Transverse colon (tissue), 4 donors: ENCODE measurements around the gene ZBTB7C. TPM values are rescaled to one million over a fixed set of nuclear protein-coding genes. Genes with fewer than 3 reads are reported as not detected.

ENCODE experiments used
- DNase-seq: peaks from one replicate; pipeline ENCODE4 v3.0.0-alpha.2; 2019
- H3K27ac ChIP-seq, 4 donors: fragments of 200-600 bp; sonication (generic); 2 replicates each; pipeline ENCODE4 v1.5.1; 2016 to 2018; ENCODE audit warnings: inconsistent platforms in 4 of 4
- H3K27me3 ChIP-seq: fragments of 200-600 bp; sonication (generic); 2 replicates; pipeline ENCODE4 v1.5.1; 2017; ENCODE audit warnings: inconsistent platforms
- H3K36me3 ChIP-seq, 4 donors: fragments of 200-600 bp; sonication (generic); 2 replicates each; pipeline ENCODE4 v1.5.1; 2017 to 2019; ENCODE audit warnings: inconsistent platforms in 4 of 4
- H3K4me1 ChIP-seq, 4 donors: fragments of 200-600 bp; sonication (generic); 2 replicates each; pipeline ENCODE4 v1.5.1; 2017 to 2020; ENCODE audit warnings: inconsistent platforms in 4 of 4
- H3K4me3 ChIP-seq, 4 donors: fragments of 200-600 bp; sonication (generic); 1 replicate in 1 of 4; 2 replicates in 3 of 4; pipeline versions ENCODE4 v1.5.1 to v1.6.1; 2017 to 2019; ENCODE audit warnings: inconsistent platforms in 4 of 4
- H3K9me3 ChIP-seq, 2 donors: fragments of 200-600 bp; sonication (generic); 2 replicates each; pipeline ENCODE4 v1.5.1; 2017 to 2019; ENCODE audit warnings: inconsistent platforms in 2 of 2
- EP300 ChIP-seq: sonication (generic); formaldehyde crosslinking; IDR thresholded peaks from one replicate; pipeline ENCODE4 v1.6.1; 2017; ENCODE audit warnings: antibody characterized with exemption, low read depth
- POLR2A ChIP-seq: fragments of 450-650 bp; IDR thresholded peaks from one replicate; pipeline ENCODE4 v1.6.1; 2016; ENCODE audit warnings: antibody characterized with exemption, mild to moderate bottlenecking, moderate library complexity
- POLR2AphosphoS5 ChIP-seq, 3 donors: sonication (generic); formaldehyde crosslinking; IDR thresholded peaks; one replicate each; pipeline ENCODE4 v1.6.1; 2016; ENCODE audit warnings: antibody characterized with exemption in 3 of 3
- WGBS, 2 donors: methylation state at CpG; one replicate each; pipeline ENCODE4 v1.1.5; 2018; ENCODE audit warnings: low coverage in 1 of 2; 5-methylcytosine and 5-hydroxymethylcytosine counted together
- in situ Hi-C, 4 donors: fragments of 200-750 bp; cut with MboI; loops; one replicate each; pipeline versions ENCODE4 v1.15.0 to v1.15.1; 2017; ENCODE audit warnings: low sequenced_read_pairs in 3 of 4, low pct_ligation_motif_present in 1 of 4, low pct_unique_long_range_greater_than_20kb in 1 of 4
- intact Hi-C: fragments of 100-400 bp; cut with DNase I; formaldehyde crosslinking; loops from one replicate; pipeline ENCODE4 v1.15.1; 2023; ENCODE audit warnings: low total_unique reads
- total RNA-seq, 4 donors: library from RNA; depleted of rRNA; stranded (reverse); fragments of >200 nt; gene quantifications; one replicate each; pipeline ENCODE4 v1.1.0, GENCODE V29; 2016
- TF ChIP-seq, protein P1 (sequence below), 5 experiments: fragments of 200-600 bp in 3 of 5; fragments of 450-650 bp in 2 of 5; sonication (generic) in 3 of 5; IDR thresholded peaks; 1 replicate in 2 of 5; 2 replicates in 3 of 5; pipeline ENCODE4 v1.5.1; 2016 to 2017; ENCODE audit warnings: antibody characterized with exemption in 5 of 5, inconsistent platforms in 3 of 5, mild to moderate bottlenecking in 2 of 5, moderate library complexity in 1 of 5

The ZBTB7C gene
- total RNA-seq, 4 donors from 2014 or later: 38.4 to 81.2 (median 47.5) TPM

DNA sequence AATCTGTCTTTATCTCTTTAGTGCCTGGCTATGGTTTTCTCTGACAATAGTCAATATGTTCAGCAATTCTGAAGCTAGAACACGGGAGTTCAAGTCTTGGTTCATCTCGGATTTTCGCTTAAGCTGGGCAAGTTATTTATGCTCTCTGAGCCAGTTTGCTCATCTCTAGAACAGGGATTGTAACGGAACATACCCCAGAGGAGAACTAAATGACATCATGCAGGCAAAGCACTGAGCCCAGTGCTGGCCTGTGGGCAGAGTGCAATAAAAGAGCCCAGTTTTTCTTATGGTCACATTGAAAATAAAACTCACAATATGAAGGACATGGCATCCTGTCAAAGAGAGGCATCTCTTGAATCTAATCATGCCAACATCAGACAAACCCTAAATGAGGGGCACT, 143.9 kb downstream of the ZBTB7C start:
- H3K36me3 ChIP-seq: no peaks in the 10 kb centered on the region
- DNase-seq: no peak
- intact Hi-C loops: no loop called here
- H3K4me3 ChIP-seq: no peak overlapping the region
- no peaks in the 10 kb centered on the region for H3K9me3 ChIP-seq
- H3K4me1 ChIP-seq: no peaks in the 10 kb centered on the region
- H3K27me3 ChIP-seq: no peaks in the 10 kb centered on the region
- in situ Hi-C loops: no loop called here
- no peak overlapping the region for H3K27ac ChIP-seq
- TF ChIP-seq POLR2A: no peak
- no peak for TF ChIP-seq EP300
- TF ChIP-seq POLR2AphosphoS5 (IDR thresholded peaks at IDR 0.05): no peak
- TF ChIP-seq, protein P1, sequence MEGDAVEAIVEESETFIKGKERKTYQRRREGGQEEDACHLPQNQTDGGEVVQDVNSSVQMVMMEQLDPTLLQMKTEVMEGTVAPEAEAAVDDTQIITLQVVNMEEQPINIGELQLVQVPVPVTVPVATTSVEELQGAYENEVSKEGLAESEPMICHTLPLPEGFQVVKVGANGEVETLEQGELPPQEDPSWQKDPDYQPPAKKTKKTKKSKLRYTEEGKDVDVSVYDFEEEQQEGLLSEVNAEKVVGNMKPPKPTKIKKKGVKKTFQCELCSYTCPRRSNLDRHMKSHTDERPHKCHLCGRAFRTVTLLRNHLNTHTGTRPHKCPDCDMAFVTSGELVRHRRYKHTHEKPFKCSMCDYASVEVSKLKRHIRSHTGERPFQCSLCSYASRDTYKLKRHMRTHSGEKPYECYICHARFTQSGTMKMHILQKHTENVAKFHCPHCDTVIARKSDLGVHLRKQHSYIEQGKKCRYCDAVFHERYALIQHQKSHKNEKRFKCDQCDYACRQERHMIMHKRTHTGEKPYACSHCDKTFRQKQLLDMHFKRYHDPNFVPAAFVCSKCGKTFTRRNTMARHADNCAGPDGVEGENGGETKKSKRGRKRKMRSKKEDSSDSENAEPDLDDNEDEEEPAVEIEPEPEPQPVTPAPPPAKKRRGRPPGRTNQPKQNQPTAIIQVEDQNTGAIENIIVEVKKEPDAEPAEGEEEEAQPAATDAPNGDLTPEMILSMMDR (IDR thresholded peaks at IDR 0.05): no peak
- WGBS, 2 donors: 82 to 100% methylated on average over 1 to 4 of the region's 4 CpGs

GRCh38 chr18:48263914-48264902, 145.0 kb downstream of the ZBTB7C start:
- TF ChIP-seq POLR2AphosphoS5 (IDR thresholded peaks at IDR 0.05): no peak
- no peak for TF ChIP-seq EP300
- TF ChIP-seq POLR2A: no peak
- TF ChIP-seq, protein P1 (IDR thresholded peaks at IDR 0.05): no peak
- no peaks in the 10 kb centered on the region for H3K36me3 ChIP-seq
- DNase-seq: no peak
- H3K9me3 ChIP-seq: no peaks in the 10 kb centered on the region
- 74 to 80% methylated on average over 1 to 11 of the region's 11 CpGs for WGBS, 2 donors
- no peaks in the 10 kb centered on the region for H3K27me3 ChIP-seq
- H3K27ac ChIP-seq: no peak overlapping the region
- intact Hi-C loops: no loop called here
- no peak overlapping the region for H3K4me3 ChIP-seq
- in situ Hi-C loops: no loop called here
- H3K4me1 ChIP-seq: no peaks in the 10 kb centered on the region

GRCh38 chr18:48263192-48263853, 145.9 kb downstream of the ZBTB7C start:
- Histone ChIP-seq H3K27me3 (no peaks in the 10 kb centered on the region), H3K4me3 (no peak overlapping the region), H3K9me3 (no peaks in the 10 kb centered on the region), H3K36me3 (no peaks in the 10 kb centered on the region), H3K4me1 (no peaks in the 10 kb centered on the region), H3K27ac (no peak overlapping the region)
- in situ Hi-C loops: no loop called here
- intact Hi-C loops: no loop called here
- no peak for TF ChIP-seq EP300
- TF ChIP-seq POLR2A: no peak
- TF ChIP-seq, protein P1 (IDR thresholded peaks at IDR 0.05): no peak
- no peak for TF ChIP-seq POLR2AphosphoS5 (IDR thresholded peaks at IDR 0.05)
- DNase-seq: no peak
- WGBS, 2 donors: 66 to 80% methylated on average over 5 to 7 of the region's 7 CpGs

- no peak overlapping the region for H3K4me3 ChIP-seq
- no peak overlapping the region for H3K27ac ChIP-seq
- no peaks in the 10 kb centered on the region for H3K36me3 ChIP-seq
- in situ Hi-C loops: no loop called here
- 73 to 78% methylated on average over 1 to 2 of the region's 2 CpGs for WGBS, 2 donors
- H3K9me3 ChIP-seq: peaks cover 0 to 7% of the 10 kb centered on the region in 2 donors
- H3K4me1 ChIP-seq: no peaks in the 10 kb centered on the region
- intact Hi-C loops: no loop called here
- H3K27me3 ChIP-seq: no peaks in the 10 kb centered on the region
- no peak for DNase-seq
- TF ChIP-seq, protein P1 (IDR thresholded peaks at IDR 0.05): no peak
- TF ChIP-seq POLR2A (no peak), POLR2AphosphoS5 (IDR thresholded peaks at IDR 0.05) (no peak), EP300 (no peak)
Measured at GRCh38 chr18:48260237-48260636, 148.9 kb downstream of the ZBTB7C start.
